ENCODE measurements around the gene ZNF805. TPM values are rescaled to one million over a fixed set of nuclear protein-coding genes. Genes with fewer than 3 reads are reported as not detected.

ZNF805 gene
- polyA plus RNA-seq, 4 donors = 0.54 to 4.3 (median 1.3) TPM

DNA sequence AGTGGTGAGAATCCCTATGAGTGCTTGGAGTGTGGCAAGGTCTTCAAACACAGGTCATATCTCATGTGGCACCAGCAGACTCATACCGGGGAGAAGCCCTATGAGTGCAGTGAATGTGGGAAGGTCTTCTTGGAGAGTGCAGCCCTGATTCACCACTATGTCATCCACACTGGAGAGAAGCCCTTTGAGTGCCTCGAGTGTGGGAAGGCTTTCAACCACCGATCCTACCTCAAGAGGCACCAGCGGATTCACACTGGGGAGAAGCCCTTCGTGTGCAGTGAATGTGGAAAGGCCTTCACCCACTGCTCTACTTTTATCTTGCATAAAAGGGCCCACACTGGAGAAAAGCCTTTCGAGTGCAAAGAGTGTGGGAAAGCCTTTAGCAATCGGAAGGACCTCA is 28.3 kb upstream of the ZNF805 start:
- FAIRE-seq = no peak

DNA sequence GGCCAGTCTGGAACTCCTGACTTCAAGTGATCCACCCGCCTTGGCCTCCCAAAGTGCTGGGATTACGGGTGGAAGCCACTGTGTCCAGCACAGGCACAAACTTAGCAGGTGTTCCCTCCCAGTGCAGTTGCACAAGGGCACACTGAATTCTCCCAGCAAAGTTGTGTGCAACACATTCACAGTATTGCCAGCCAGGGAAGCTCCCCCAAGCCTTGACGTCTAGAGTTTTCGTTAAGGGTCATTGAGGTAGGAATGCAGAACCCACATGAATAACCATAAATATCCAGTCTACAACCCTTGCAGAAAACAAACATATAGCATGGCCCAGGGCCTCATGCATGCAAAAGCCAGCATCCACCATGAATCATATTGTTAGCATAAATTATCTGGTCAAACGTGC is 12.9 kb upstream of the ZNF805 start:
- H3K27me3 ChIP-seq (ENCODE audit: control insufficient read depth in 3 of 3, insufficient read depth in 3 of 3, low read length in 3 of 3) = no peaks in the 10 kb centered on the region
- DNase-seq (no peak), FAIRE-seq (no peak)
- peaks cover 0 to 2% (median 0%) of the 10 kb centered on the region in 3 donors for H3K36me3 ChIP-seq (ENCODE audit: control insufficient read depth in 3 of 3, insufficient read depth in 2 of 3, low read depth in 1 of 3, low read length in 3 of 3)
- no peak overlapping the region for H3K27ac ChIP-seq (ENCODE audit: low read depth in 1 of 3, low read length in 2 of 3)
- H3K9me3 ChIP-seq (ENCODE audit: control insufficient read depth in 2 of 2, insufficient read depth in 1 of 2, low read depth in 1 of 2, low read length in 1 of 2) = peaks cover 0 to 2% of the 10 kb centered on the region in 2 donors
- WGBS, 3 donors = 70 to 88% (median 87%) methylated on average over 5 of the region's 5 CpGs
- no peaks in the 10 kb centered on the region for H3K4me1 ChIP-seq (ENCODE audit: control insufficient read depth in 3 of 3, insufficient read depth in 2 of 3, low read depth in 1 of 3, low read length in 2 of 3)
- no peak overlapping the region for H3K4me3 ChIP-seq (ENCODE audit: low read depth in 1 of 3, low read length in 3 of 3)

More for the DNA sequence above, 28.3 kb upstream of the ZNF805 start:
- H3K4me1 ChIP-seq (ENCODE audit: control insufficient read depth in 3 of 3, insufficient read depth in 2 of 3, low read depth in 1 of 3, low read length in 2 of 3) = no peaks in the 10 kb centered on the region
- H3K4me3 ChIP-seq (ENCODE audit: low read depth in 1 of 3, low read length in 3 of 3) = no peak overlapping the region
- H3K27me3 ChIP-seq (ENCODE audit: control insufficient read depth in 3 of 3, insufficient read depth in 3 of 3, low read length in 3 of 3) = no peaks in the 10 kb centered on the region
- DNase-seq = no peak
- 94 to 97% (median 94%) methylated on average over 7 of the region's 7 CpGs for WGBS, 3 donors
- no peak overlapping the region for H3K27ac ChIP-seq (ENCODE audit: low read depth in 1 of 3, low read length in 2 of 3)
- H3K36me3 ChIP-seq (ENCODE audit: control insufficient read depth in 3 of 3, insufficient read depth in 2 of 3, low read depth in 1 of 3, low read length in 3 of 3) = peaks cover 11 to 46% (median 40%) of the 10 kb centered on the region in 3 donors
- H3K9me3 ChIP-seq (ENCODE audit: control insufficient read depth in 2 of 2, insufficient read depth in 1 of 2, low read depth in 1 of 2, low read length in 1 of 2) = peaks cover 3 to 8% of the 10 kb centered on the region in 2 donors

DNA sequence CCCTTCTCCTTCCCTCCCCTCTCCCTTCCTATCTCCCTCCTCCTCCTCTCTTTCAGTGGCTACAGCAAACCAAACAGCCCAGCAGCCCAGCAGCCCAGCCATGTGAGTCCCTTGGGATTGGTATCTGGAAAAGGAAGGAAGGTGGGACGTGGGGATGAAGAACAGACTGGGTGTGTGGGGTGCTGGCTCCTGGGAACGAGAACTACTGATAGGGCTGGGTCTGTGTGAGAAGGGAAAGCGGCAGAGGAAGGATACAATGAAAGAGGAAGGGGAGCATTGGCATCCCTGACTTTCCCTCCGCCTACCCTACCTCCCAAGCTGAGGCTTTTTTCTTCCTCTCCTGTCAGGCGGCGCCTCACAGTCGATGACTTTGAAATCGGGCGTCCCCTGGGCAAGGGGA is 8.7 kb upstream of the ZNF805 start:
- no peak overlapping the region for H3K27ac ChIP-seq (ENCODE audit: low read depth in 1 of 3, low read length in 2 of 3)
- WGBS, 3 donors = 74 to 79% (median 79%) methylated on average over 9 of the region's 9 CpGs
- H3K27me3 ChIP-seq (ENCODE audit: control insufficient read depth in 3 of 3, insufficient read depth in 3 of 3, low read length in 3 of 3) = no peaks in the 10 kb centered on the region
- H3K4me3 ChIP-seq (ENCODE audit: low read depth in 1 of 3, low read length in 3 of 3) = no peak overlapping the region
- peaks cover 0 to 2% of the 10 kb centered on the region in 2 donors for H3K9me3 ChIP-seq (ENCODE audit: control insufficient read depth in 2 of 2, insufficient read depth in 1 of 2, low read depth in 1 of 2, low read length in 1 of 2)
- DNase-seq (no peak), FAIRE-seq (no peak)
- H3K4me1 ChIP-seq (ENCODE audit: control insufficient read depth in 3 of 3, insufficient read depth in 2 of 3, low read depth in 1 of 3, low read length in 2 of 3) = no peaks in the 10 kb centered on the region
- H3K36me3 ChIP-seq (ENCODE audit: control insufficient read depth in 3 of 3, insufficient read depth in 2 of 3, low read depth in 1 of 3, low read length in 3 of 3) = no peaks in the 10 kb centered on the region

DNA sequence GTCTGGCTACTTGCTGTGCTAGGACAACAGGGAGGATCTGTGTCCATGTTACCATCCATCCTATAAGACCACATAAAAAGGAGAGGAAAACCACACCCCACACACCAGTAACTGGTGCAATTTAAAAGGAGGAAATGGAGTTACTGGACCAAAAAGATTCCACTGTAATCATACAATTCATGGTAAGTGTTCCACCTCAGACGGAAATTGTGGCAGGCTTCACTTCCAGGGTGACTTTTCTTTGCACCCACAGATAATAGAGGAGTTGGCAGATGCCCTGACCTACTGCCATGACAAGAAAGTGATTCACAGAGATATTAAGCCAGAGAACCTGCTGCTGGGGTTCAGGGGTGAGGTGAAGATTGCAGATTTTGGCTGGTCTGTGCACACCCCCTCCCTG is 7.2 kb upstream of the ZNF805 start:
- DNase-seq (no peak), FAIRE-seq (no peak)
- Histone ChIP-seq H3K4me3 (ENCODE audit: low read depth in 1 of 3, low read length in 3 of 3) (no peak overlapping the region), H3K4me1 (ENCODE audit: control insufficient read depth in 3 of 3, insufficient read depth in 2 of 3, low read depth in 1 of 3, low read length in 2 of 3) (no peaks in the 10 kb centered on the region), H3K36me3 (ENCODE audit: control insufficient read depth in 3 of 3, insufficient read depth in 2 of 3, low read depth in 1 of 3, low read length in 3 of 3) (no peaks in the 10 kb centered on the region), H3K9me3 (ENCODE audit: control insufficient read depth in 2 of 2, insufficient read depth in 1 of 2, low read depth in 1 of 2, low read length in 1 of 2) (peaks cover 0 to 2% of the 10 kb centered on the region in 2 donors), H3K27me3 (ENCODE audit: control insufficient read depth in 3 of 3, insufficient read depth in 3 of 3, low read length in 3 of 3) (no peaks in the 10 kb centered on the region), H3K27ac (ENCODE audit: low read depth in 1 of 3, low read length in 2 of 3) (no peak overlapping the region)
- 70 to 84% (median 83%) methylated on average over 1 of the region's 1 CpG for WGBS, 3 donors

DNA sequence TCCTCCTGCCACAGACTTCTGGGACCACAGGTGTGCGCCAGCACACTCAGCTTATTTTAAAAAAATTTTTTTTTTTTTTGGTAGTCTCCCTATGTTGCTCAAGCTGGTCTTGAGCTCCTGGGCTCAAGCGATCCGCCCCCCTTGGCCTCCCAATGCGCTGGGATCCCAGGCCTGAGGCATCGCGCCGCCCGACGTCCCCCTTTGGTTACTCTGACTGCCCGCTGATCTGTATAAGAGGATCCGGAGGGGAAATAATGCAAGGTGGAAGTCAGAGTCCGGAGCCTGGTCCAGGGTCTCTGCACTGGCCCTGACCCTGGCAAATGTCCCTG is 486 bp upstream of the ZNF805 start:
- Histone ChIP-seq H3K9me3 (ENCODE audit: control insufficient read depth in 2 of 2, insufficient read depth in 1 of 2, low read depth in 1 of 2, low read length in 1 of 2) (no peaks in the 10 kb centered on the region), H3K27me3 (ENCODE audit: control insufficient read depth in 3 of 3, insufficient read depth in 3 of 3, low read length in 3 of 3) (no peaks in the 10 kb centered on the region), H3K4me1 (ENCODE audit: control insufficient read depth in 3 of 3, insufficient read depth in 2 of 3, low read depth in 1 of 3, low read length in 2 of 3) (peaks cover 0 to 11% (median 6%) of the 10 kb centered on the region in 3 donors), H3K4me3 (ENCODE audit: low read depth in 1 of 3, low read length in 3 of 3) (peak overlapping the region; percentile 37 to 96 (median 85)), H3K36me3 (ENCODE audit: control insufficient read depth in 3 of 3, insufficient read depth in 2 of 3, low read depth in 1 of 3, low read length in 3 of 3) (peaks cover 0 to 14% (median 6%) of the 10 kb centered on the region in 3 donors), H3K27ac (ENCODE audit: low read depth in 1 of 3, low read length in 2 of 3) (peak overlapping the region; percentile 74 to 95 (median 89))
- FAIRE-seq = no peak
- DNase-seq = no peak
- 22 to 56% (median 53%) methylated on average over 12 of the region's 12 CpGs for WGBS, 3 donors

DNA sequence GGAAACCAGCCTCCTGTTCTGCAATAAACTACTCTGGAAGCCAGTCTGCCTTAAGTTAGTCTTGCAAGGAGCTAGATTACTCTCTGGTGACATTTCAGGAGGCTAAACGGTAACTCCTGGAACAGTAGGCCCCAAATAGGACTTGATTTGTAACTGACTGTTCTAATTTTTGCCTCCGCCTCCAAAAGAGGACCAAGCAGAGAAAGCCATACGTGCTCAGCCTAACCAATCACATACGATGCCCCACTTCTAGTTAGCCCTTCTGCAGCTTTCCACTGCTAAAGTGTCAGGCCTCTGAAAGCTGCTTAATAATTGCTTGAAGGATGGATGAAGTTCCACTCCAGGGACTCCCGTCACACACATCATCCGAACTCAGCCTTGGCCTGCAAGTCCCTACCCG is 744 bp downstream of the ZNF805 start:
- 10 to 20% (median 20%) methylated on average over 7 of the region's 7 CpGs for WGBS, 3 donors
- Histone ChIP-seq H3K36me3 (ENCODE audit: control insufficient read depth in 3 of 3, insufficient read depth in 2 of 3, low read depth in 1 of 3, low read length in 3 of 3) (peaks cover 0 to 22% (median 9%) of the 10 kb centered on the region in 3 donors), H3K4me3 (ENCODE audit: low read depth in 1 of 3, low read length in 3 of 3) (peak overlapping the region; percentile 85 to 96 (median 85)), H3K4me1 (ENCODE audit: control insufficient read depth in 3 of 3, insufficient read depth in 2 of 3, low read depth in 1 of 3, low read length in 2 of 3) (peaks cover 0 to 11% (median 6%) of the 10 kb centered on the region in 3 donors), H3K27me3 (ENCODE audit: control insufficient read depth in 3 of 3, insufficient read depth in 3 of 3, low read length in 3 of 3) (no peaks in the 10 kb centered on the region), H3K9me3 (ENCODE audit: control insufficient read depth in 2 of 2, insufficient read depth in 1 of 2, low read depth in 1 of 2, low read length in 1 of 2) (no peaks in the 10 kb centered on the region), H3K27ac (ENCODE audit: low read depth in 1 of 3, low read length in 2 of 3) (peak overlapping the region; percentile 87 to 95 (median 89))
- DNase-seq (no peak), FAIRE-seq (no peak)

DNA sequence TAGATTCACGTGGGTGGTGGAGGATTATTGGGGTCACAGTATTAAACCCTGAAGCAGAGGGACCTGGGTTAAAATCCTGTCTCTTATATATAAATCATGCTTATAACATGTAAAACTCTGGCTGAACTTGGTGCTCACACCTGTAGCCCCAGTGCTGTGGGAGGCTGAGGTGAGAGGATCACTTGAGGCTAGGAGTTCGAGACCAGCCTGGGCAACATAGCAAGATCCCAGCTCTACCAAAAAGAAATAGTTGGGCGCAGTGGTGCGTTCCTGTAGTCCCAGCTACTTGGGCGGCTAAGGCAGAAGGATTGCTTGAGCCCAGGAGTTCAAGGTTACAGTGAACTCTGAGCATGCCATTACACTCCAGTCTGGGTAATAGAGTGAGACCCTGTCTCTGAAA is 2.4 kb downstream of the ZNF805 start:
- no peaks in the 10 kb centered on the region for H3K27me3 ChIP-seq (ENCODE audit: control insufficient read depth in 3 of 3, insufficient read depth in 3 of 3, low read length in 3 of 3)
- no peaks in the 10 kb centered on the region for H3K9me3 ChIP-seq (ENCODE audit: control insufficient read depth in 2 of 2, insufficient read depth in 1 of 2, low read depth in 1 of 2, low read length in 1 of 2)
- DNase-seq (no peak), FAIRE-seq (no peak)
- WGBS, 3 donors = 96 to 97% (median 96%) methylated on average over 5 of the region's 5 CpGs
- H3K27ac ChIP-seq (ENCODE audit: low read depth in 1 of 3, low read length in 2 of 3) = no peak overlapping the region
- H3K4me1 ChIP-seq (ENCODE audit: control insufficient read depth in 3 of 3, insufficient read depth in 2 of 3, low read depth in 1 of 3, low read length in 2 of 3) = peaks cover 0 to 11% (median 6%) of the 10 kb centered on the region in 3 donors
- peaks cover 0 to 33% (median 15%) of the 10 kb centered on the region in 3 donors for H3K36me3 ChIP-seq (ENCODE audit: control insufficient read depth in 3 of 3, insufficient read depth in 2 of 3, low read depth in 1 of 3, low read length in 3 of 3)
- no peak overlapping the region for H3K4me3 ChIP-seq (ENCODE audit: low read depth in 1 of 3, low read length in 3 of 3)

DNA sequence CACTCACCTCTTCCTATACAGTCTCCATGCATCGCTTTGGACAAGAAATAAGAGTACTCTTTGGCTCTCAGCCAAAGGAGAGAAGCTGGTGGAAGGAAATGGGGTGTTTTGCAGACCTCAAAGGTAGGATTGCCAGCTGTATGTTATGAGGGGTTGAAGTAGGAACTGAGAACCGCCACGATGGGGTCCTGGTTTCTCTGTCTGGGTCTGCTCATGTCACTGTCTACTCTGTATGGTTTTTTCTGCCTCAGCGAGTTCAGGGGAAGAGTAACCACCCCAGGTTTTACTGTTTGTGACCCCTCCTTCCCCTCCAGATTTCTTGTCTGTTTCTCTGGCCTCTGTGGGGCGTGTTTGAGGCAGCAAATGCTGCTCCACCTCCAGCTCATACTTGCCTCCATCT is 4.1 kb downstream of the ZNF805 start:
- DNase-seq = no peak
- Histone ChIP-seq H3K27me3 (ENCODE audit: control insufficient read depth in 3 of 3, insufficient read depth in 3 of 3, low read length in 3 of 3) (no peaks in the 10 kb centered on the region), H3K9me3 (ENCODE audit: control insufficient read depth in 2 of 2, insufficient read depth in 1 of 2, low read depth in 1 of 2, low read length in 1 of 2) (no peaks in the 10 kb centered on the region), H3K27ac (ENCODE audit: low read depth in 1 of 3, low read length in 2 of 3) (no peak overlapping the region), H3K36me3 (ENCODE audit: control insufficient read depth in 3 of 3, insufficient read depth in 2 of 3, low read depth in 1 of 3, low read length in 3 of 3) (peaks cover 0 to 42% (median 24%) of the 10 kb centered on the region in 3 donors), H3K4me1 (ENCODE audit: control insufficient read depth in 3 of 3, insufficient read depth in 2 of 3, low read depth in 1 of 3, low read length in 2 of 3) (peaks cover 0 to 11% (median 6%) of the 10 kb centered on the region in 3 donors), H3K4me3 (ENCODE audit: low read depth in 1 of 3, low read length in 3 of 3) (no peak overlapping the region)
- no peak for FAIRE-seq
- 74 to 92% (median 84%) methylated on average over 5 of the region's 5 CpGs for WGBS, 3 donors

DNA sequence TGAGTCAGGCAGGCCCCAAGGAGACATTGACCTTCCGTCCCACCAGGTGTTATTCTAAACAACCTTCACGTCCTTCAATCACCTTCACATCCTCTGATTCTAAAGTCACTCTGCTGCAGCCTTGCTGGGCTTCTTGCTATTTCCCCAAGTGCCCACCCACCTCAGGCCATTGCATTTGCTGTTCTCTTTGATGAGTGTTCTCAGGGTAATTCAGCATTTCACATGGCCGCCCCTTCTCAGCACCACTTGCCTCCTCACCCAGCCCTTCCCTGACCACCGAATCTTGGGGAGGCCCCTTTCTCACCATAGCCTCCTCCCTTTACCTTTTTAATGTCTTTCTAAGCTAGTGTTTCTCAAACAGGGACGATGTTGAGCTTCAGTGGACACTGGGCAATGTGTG is 4.6 kb downstream of the ZNF805 start:
- no peak for FAIRE-seq

More for the DNA sequence above, 4.6 kb downstream of the ZNF805 start:
- DNase-seq = no peak
- Histone ChIP-seq H3K36me3 (ENCODE audit: control insufficient read depth in 3 of 3, insufficient read depth in 2 of 3, low read depth in 1 of 3, low read length in 3 of 3) (peaks cover 0 to 45% (median 26%) of the 10 kb centered on the region in 3 donors), H3K4me3 (ENCODE audit: low read depth in 1 of 3, low read length in 3 of 3) (no peak overlapping the region), H3K9me3 (ENCODE audit: control insufficient read depth in 2 of 2, insufficient read depth in 1 of 2, low read depth in 1 of 2, low read length in 1 of 2) (no peaks in the 10 kb centered on the region), H3K4me1 (ENCODE audit: control insufficient read depth in 3 of 3, insufficient read depth in 2 of 3, low read depth in 1 of 3, low read length in 2 of 3) (peaks cover 0 to 11% (median 6%) of the 10 kb centered on the region in 3 donors), H3K27me3 (ENCODE audit: control insufficient read depth in 3 of 3, insufficient read depth in 3 of 3, low read length in 3 of 3) (no peaks in the 10 kb centered on the region), H3K27ac (ENCODE audit: low read depth in 1 of 3, low read length in 2 of 3) (no peak overlapping the region)
- WGBS, 3 donors = 94 to 98% (median 94%) methylated on average over 5 of the region's 5 CpGs
